SU-DHL-6 (cell line): Measurements from ENCODE around the gene SLC6A14.

Experiments used
- H2AFZ ChIP-seq: fragments of 200-600 bp; sonication (generic); 2 replicates; pipeline ENCODE4 v1.6.1; 2014; ENCODE audit warnings: low read depth, mild to moderate bottlenecking, moderate library complexity, mixed read lengths, antibody characterized with exemption, low read length; ENCODE audit not compliant: severe bottlenecking
- H3F3A ChIP-seq: fragments of 200-600 bp; shearing (Covaris generic); 2 replicates; pipeline ENCODE4 v1.6.0; 2016; ENCODE audit warnings: antibody characterized with exemption, mild to moderate bottlenecking; ENCODE audit not compliant: insufficient read depth
- H3K27ac ChIP-seq: fragments of 200-600 bp; sonication (generic); 2 replicates; pipeline ENCODE4 v1.5.1; 2016; ENCODE audit warnings: low read depth, mild to moderate bottlenecking, low read length, moderate library complexity, mixed read lengths
- H3K27me3 ChIP-seq: fragments of 200-600 bp; sonication (generic), shearing (Covaris generic); 2 replicates; pipeline ENCODE4 v1.6.0; 2014; ENCODE audit warnings: mild to moderate bottlenecking, low read length
- H3K36me3 ChIP-seq: fragments of 200-600 bp; sonication (generic); 2 replicates; pipeline ENCODE4 v1.6.1; 2014; ENCODE audit warnings: mild to moderate bottlenecking, low read length, mixed read lengths
- H3K4me2 ChIP-seq: fragments of 300-600, 200-600 bp; shearing (Covaris generic), sonication (generic); 2 replicates; pipeline ENCODE4 v1.6.0; 2014; ENCODE audit warnings: low read length, low read depth, mild to moderate bottlenecking; ENCODE audit not compliant: poor library complexity, severe bottlenecking
- H3K4me3 ChIP-seq: fragments of 200-600 bp; sonication (generic); 2 replicates; pipeline ENCODE4 v1.5.1; 2014; ENCODE audit warnings: antibody characterized with exemption, low read length, mild to moderate bottlenecking, mixed read lengths; ENCODE audit not compliant: insufficient read depth, poor library complexity, severe bottlenecking
- H3K79me2 ChIP-seq: fragments of 200-600 bp; sonication (generic); 2 replicates; pipeline ENCODE4 v1.6.1; 2014; ENCODE audit warnings: mild to moderate bottlenecking, low read length, moderate library complexity; ENCODE audit not compliant: insufficient read depth
- H3K9ac ChIP-seq: fragments of 200-600 bp; sonication (generic); 2 replicates; pipeline ENCODE4 v1.7.0; 2014; ENCODE audit warnings: mild to moderate bottlenecking, low read length
- H3K9me2 ChIP-seq: fragments of 200-600 bp; sonication (generic); replicated peaks from 2 replicates; pipeline ENCODE4 v1.6.1; 2014; ENCODE audit warnings: low read length; ENCODE audit not compliant: insufficient read depth
- H3K9me3 ChIP-seq: fragments of 200-600 bp; sonication (generic); 2 replicates; pipeline ENCODE4 v1.6.1; 2014; ENCODE audit warnings: low read length, mixed read lengths; ENCODE audit not compliant: insufficient read depth
- H4K20me1 ChIP-seq: fragments of 200-600 bp; sonication (generic); 2 replicates; pipeline ENCODE4 v1.6.1; 2014; ENCODE audit warnings: low read depth, mild to moderate bottlenecking, antibody characterized with exemption, low read length, moderate library complexity, mixed read lengths
- EZH2phosphoT487 ChIP-seq: fragments of 200-600 bp; sonication (generic), shearing (Covaris generic); conservative IDR thresholded peaks from 2 replicates; pipeline ENCODE4 v1.6.1; 2018; ENCODE audit warnings: mild to moderate bottlenecking, antibody characterized with exemption, low read length, moderate library complexity, mixed read lengths
- TF ChIP-seq, protein P1 (sequence below): fragments of 200-600 bp; sonication (generic); IDR thresholded peaks from one replicate; pipeline ENCODE4 v1.5.1; 2017; ENCODE audit warnings: antibody characterized with exemption, mild to moderate bottlenecking, low read length, moderate library complexity; ENCODE audit not compliant: insufficient read depth, poor library complexity, severe bottlenecking

Gene SLC6A14

DNA sequence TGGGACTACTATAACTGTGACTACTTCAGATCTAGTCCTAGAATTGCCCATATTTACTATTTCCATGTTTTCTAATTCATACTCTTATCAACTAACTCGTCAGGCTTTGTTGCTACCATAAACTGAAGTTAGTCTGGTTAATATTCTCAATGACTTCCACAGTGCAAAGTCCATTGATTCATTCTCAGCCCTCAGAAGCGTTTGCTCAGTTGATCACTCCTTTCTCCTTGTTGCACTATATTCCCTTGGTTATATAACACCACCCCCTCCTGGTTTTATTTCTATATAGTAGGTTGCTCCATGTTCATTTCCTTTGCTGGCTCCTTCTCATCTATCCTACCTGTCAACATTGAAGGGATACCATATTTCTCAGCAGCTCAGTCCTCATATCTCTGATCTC is 27.2 kb upstream of the SLC6A14 start:
- Histone ChIP-seq H2AFZ (no peak overlapping the region), H3K4me2 (no peak overlapping the region)

DNA sequence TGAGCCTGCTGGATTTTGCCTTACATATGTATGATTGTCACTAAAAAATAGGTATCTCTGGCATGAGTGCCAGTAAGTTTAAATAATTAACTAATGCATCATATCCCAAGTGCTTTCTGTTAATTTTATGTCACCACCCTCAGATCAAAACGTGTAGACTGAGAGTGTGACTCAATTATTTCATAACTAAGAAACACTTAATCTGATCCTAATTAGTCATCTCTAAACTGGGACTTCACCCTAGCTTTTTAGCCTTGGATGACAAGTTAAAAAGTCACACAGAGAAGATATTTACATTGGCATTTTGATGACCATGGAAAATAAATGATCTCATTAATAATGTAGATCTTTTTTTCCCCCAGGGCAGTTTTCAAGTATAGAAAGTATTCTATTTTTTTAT is 23.1 kb upstream of the SLC6A14 start:
- H3K9me2 ChIP-seq, result no peaks in the 10 kb centered on the region
- no peak overlapping the region for H2AFZ ChIP-seq
- H3K27ac ChIP-seq, result no peak overlapping the region
- no peaks in the 10 kb centered on the region for H3K27me3 ChIP-seq
- H3K4me2 ChIP-seq, result no peak overlapping the region
- no peaks in the 10 kb centered on the region for H3K36me3 ChIP-seq
- no peaks in the 10 kb centered on the region for H4K20me1 ChIP-seq
- H3K9me3 ChIP-seq, result no peaks in the 10 kb centered on the region
- H3F3A ChIP-seq, result no peaks in the 10 kb centered on the region
- no peak overlapping the region for H3K4me3 ChIP-seq
- H3K79me2 ChIP-seq, result no peaks in the 10 kb centered on the region
- TF ChIP-seq, protein P1, sequence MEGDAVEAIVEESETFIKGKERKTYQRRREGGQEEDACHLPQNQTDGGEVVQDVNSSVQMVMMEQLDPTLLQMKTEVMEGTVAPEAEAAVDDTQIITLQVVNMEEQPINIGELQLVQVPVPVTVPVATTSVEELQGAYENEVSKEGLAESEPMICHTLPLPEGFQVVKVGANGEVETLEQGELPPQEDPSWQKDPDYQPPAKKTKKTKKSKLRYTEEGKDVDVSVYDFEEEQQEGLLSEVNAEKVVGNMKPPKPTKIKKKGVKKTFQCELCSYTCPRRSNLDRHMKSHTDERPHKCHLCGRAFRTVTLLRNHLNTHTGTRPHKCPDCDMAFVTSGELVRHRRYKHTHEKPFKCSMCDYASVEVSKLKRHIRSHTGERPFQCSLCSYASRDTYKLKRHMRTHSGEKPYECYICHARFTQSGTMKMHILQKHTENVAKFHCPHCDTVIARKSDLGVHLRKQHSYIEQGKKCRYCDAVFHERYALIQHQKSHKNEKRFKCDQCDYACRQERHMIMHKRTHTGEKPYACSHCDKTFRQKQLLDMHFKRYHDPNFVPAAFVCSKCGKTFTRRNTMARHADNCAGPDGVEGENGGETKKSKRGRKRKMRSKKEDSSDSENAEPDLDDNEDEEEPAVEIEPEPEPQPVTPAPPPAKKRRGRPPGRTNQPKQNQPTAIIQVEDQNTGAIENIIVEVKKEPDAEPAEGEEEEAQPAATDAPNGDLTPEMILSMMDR, result no peak
- TF ChIP-seq EZH2phosphoT487, result no peak
- H3K9ac ChIP-seq, result no peak overlapping the region

More for the DNA sequence above, 27.2 kb upstream of the SLC6A14 start:
- H3K4me3 ChIP-seq, result no peak overlapping the region
- H3K9me2 ChIP-seq, result no peaks in the 10 kb centered on the region
- TF ChIP-seq, protein P1, result no peak
- TF ChIP-seq EZH2phosphoT487, result no peak
- H3K36me3 ChIP-seq, result no peaks in the 10 kb centered on the region
- no peak overlapping the region for H3K27ac ChIP-seq
- H3K27me3 ChIP-seq, result no peaks in the 10 kb centered on the region
- no peaks in the 10 kb centered on the region for H3F3A ChIP-seq
- no peak overlapping the region for H3K9ac ChIP-seq
- no peaks in the 10 kb centered on the region for H3K79me2 ChIP-seq
- no peaks in the 10 kb centered on the region for H4K20me1 ChIP-seq
- no peaks in the 10 kb centered on the region for H3K9me3 ChIP-seq

GRCh38 chrX:116417214-116417613 is 19.2 kb upstream of the SLC6A14 start:
- Histone ChIP-seq H3K4me2 (no peak overlapping the region), H3K79me2 (no peaks in the 10 kb centered on the region), H3K4me3 (no peak overlapping the region), H3K27me3 (no peaks in the 10 kb centered on the region), H4K20me1 (no peaks in the 10 kb centered on the region), H3K9me2 (no peaks in the 10 kb centered on the region), H2AFZ (no peak overlapping the region), H3K9ac (no peak overlapping the region), H3F3A (no peaks in the 10 kb centered on the region), H3K36me3 (no peaks in the 10 kb centered on the region), H3K27ac (no peak overlapping the region), H3K9me3 (no peaks in the 10 kb centered on the region)
- TF ChIP-seq EZH2phosphoT487, result no peak
- TF ChIP-seq, protein P1, result no peak
